ENCODE data around the gene ENOSF1. TPM values are rescaled to one million over a fixed set of nuclear protein-coding genes. Genes with fewer than 3 reads are reported as not detected.
"Not testable (repeated sequence)": the region's sequence is repeated elsewhere in the genome, so short reads cannot be mapped to it uniquely, and the experiment has no call there.

Gene ENOSF1, protein sequence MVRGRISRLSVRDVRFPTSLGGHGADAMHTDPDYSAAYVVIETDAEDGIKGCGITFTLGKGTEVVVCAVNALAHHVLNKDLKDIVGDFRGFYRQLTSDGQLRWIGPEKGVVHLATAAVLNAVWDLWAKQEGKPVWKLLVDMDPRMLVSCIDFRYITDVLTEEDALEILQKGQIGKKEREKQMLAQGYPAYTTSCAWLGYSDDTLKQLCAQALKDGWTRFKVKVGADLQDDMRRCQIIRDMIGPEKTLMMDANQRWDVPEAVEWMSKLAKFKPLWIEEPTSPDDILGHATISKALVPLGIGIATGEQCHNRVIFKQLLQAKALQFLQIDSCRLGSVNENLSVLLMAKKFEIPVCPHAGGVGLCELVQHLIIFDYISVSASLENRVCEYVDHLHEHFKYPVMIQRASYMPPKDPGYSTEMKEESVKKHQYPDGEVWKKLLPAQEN
- 24.4 TPM for total RNA-seq
- long read RNA-seq, partial matches to known transcripts: 3 of 28 reads
- long read RNA-seq, other reads (novel, unspliced or antisense): 21 of 28 reads

DNA sequence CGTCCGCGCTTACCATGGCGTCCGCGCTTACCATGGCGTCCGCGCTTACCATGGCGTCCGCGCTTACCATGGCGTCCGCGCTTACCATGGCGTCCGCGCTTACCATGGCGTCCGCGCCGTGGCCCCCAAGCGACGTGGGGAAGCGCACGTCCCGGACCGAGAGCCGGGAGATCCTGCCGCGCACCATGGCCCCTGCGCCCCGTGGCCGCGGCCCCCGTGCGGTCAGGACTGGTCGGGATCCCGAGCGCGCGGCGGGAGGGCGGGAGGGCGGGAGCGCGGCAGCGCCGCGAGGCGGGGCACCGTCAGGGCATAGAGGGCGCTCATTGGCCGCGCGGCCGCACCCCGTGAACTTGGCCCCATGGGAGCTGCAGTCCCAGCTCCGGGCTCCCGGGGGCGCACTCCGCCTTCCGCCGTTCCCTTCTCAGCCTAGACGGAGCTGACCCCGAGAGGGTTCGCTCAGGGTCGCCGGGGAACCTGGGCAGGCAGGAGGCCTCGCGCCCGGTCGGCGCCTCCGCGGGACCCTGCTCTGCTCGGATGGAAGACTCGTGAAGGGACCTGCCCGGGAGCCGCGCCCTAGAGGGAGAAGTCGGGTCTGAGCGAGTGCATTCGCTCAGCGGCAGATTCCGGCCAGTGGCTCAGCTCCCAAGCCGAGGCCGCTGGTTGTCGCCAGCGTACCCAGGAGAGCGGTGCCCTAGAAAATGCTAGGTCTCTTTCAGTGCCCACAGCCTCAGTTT, at the start of gene ENOSF1:
Gene ENOSF1 (minus strand): TSS at position 230 of the 734 bp plus-strand sequence. CDS start 43 bp downstream, at position 187.
- DNase-seq: peak; percentile 83
- H3K27ac ChIP-seq (replicated peaks): peak within 1 kb of the TSS; percentile 86
- H3K4me1 ChIP-seq: peaks cover 34% of the 10 kb centered on the region
- H3K4me3 ChIP-seq: peak within 1 kb of the TSS; percentile 75
- TF ChIP-seq, protein P1, sequence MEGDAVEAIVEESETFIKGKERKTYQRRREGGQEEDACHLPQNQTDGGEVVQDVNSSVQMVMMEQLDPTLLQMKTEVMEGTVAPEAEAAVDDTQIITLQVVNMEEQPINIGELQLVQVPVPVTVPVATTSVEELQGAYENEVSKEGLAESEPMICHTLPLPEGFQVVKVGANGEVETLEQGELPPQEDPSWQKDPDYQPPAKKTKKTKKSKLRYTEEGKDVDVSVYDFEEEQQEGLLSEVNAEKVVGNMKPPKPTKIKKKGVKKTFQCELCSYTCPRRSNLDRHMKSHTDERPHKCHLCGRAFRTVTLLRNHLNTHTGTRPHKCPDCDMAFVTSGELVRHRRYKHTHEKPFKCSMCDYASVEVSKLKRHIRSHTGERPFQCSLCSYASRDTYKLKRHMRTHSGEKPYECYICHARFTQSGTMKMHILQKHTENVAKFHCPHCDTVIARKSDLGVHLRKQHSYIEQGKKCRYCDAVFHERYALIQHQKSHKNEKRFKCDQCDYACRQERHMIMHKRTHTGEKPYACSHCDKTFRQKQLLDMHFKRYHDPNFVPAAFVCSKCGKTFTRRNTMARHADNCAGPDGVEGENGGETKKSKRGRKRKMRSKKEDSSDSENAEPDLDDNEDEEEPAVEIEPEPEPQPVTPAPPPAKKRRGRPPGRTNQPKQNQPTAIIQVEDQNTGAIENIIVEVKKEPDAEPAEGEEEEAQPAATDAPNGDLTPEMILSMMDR (IDR thresholded peaks at IDR 0.05; ENCODE audit: borderline replicate concordance): peak; percentile 85
- H3K9me3 ChIP-seq (replicated peaks): peaks cover 26% of the 10 kb centered on the region
- intact Hi-C loops (cut with micrococcal nuclease): no loop called here
- no peaks in the 10 kb centered on the region for H3K36me3 ChIP-seq
- H3K27me3 ChIP-seq (ENCODE audit: low read depth): no peaks in the 10 kb centered on the region

DNA sequence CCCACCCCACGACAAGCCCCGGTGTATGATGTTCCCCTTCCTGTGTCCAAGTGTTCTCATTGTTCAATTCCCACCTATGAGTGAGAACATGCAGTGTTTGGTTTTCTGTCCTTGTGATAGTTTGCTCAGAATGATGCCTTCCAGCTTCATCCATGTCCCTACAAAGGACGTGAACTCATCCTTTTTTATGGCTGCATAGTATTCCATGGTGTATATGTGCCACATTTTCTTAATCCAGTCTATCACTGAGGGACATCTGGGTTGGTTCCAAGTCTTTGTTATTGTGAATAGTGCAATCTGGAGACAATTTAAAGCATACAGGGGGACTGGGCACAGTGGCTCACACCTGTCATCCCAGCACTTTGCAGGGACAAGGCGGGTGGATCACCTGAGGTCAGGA, 47.4 kb upstream of the ENOSF1 start:
- H3K4me1 ChIP-seq; DNase-seq; H3K9me3 ChIP-seq (replicated peaks); H3K4me3 ChIP-seq; H3K36me3 ChIP-seq; intact Hi-C loops (cut with micrococcal nuclease); H3K27me3 ChIP-seq (ENCODE audit: low read depth); H3K27ac ChIP-seq (replicated peaks): not testable (repeated sequence)

DNA sequence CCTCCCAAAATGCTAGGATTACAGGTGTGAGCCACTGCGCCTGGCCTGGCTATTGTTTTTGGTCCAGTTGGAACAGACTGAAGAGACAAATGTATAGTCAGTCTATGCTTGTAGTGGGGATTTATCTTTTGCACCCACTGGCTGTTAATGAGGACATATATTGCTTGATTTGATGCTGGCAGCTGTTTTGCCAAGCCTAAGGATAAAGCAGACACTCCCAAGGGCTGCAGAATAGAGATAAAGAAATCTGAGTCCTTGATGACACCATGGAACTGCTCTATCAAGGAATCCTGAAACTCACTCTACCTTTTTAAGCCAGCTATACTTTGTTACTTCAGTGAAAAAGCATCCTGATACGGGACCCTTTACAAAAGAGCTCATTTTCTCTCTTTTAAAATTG, 43.1 kb upstream of the ENOSF1 start:
- Histone ChIP-seq H3K4me1 (no peaks in the 10 kb centered on the region), H3K36me3 (peaks cover 27% of the 10 kb centered on the region), H3K4me3 (no peak overlapping the region), H3K27ac (replicated peaks) (no peak overlapping the region), H3K9me3 (replicated peaks) (peaks cover 4% of the 10 kb centered on the region), H3K27me3 (ENCODE audit: low read depth) (no peaks in the 10 kb centered on the region)
- TF ChIP-seq, protein P1 (IDR thresholded peaks at IDR 0.05; ENCODE audit: borderline replicate concordance): no peak
- no peak for DNase-seq
- intact Hi-C loops (cut with micrococcal nuclease): no loop called here

DNA sequence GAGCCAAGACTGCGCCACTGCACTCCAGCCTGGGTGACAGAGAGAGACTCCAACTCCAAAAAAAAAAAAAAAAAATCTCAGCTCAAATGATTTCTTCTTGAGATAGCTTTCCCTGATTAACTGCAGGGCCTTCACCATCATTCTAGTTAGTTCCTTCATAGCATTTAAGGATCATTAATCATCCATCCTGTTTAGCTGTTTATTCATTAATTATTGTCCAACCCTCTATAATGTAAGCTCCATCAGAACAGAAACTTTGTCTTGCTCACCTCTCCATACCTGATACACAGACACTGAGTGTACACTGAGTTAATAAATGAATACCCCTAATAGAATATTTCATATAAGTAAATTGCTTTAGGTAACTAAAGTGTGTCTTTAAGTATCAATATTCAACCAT, 42.2 kb upstream of the ENOSF1 start:
- no peak for DNase-seq
- intact Hi-C loops (cut with micrococcal nuclease): no loop called here
- no peak overlapping the region for H3K4me3 ChIP-seq
- H3K36me3 ChIP-seq: peaks cover 36% of the 10 kb centered on the region
- no peaks in the 10 kb centered on the region for H3K4me1 ChIP-seq
- TF ChIP-seq, protein P1 (IDR thresholded peaks at IDR 0.05; ENCODE audit: borderline replicate concordance): no peak
- H3K27me3 ChIP-seq (ENCODE audit: low read depth): no peaks in the 10 kb centered on the region
- H3K9me3 ChIP-seq (replicated peaks): no peaks in the 10 kb centered on the region
- no peak overlapping the region for H3K27ac ChIP-seq (replicated peaks)

DNA sequence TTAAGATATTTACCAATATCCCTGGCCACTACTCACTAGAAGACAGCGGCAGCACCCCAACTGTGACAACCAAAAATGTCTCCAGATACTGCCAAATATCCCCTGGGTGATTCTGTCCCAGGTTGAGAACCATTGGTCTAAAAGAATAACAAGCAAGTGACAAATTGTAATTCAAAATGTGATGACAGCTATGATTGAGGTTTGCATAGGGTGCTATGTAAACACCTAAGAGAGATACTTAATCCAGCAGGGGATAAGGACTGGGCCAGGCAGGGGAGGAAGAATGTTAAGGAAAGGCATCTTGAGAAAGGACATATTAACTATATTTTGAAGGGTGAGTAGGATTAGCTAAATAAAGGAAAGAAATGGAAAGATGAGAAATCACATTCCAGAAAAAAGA, 38.0 kb upstream of the ENOSF1 start:
- H3K27ac ChIP-seq (replicated peaks): no peak overlapping the region
- intact Hi-C loops (cut with micrococcal nuclease): no loop called here
- H3K36me3 ChIP-seq: peaks cover 71% of the 10 kb centered on the region
- H3K9me3 ChIP-seq (replicated peaks): no peaks in the 10 kb centered on the region
- DNase-seq: no peak
- no peaks in the 10 kb centered on the region for H3K27me3 ChIP-seq (ENCODE audit: low read depth)
- H3K4me3 ChIP-seq: no peak overlapping the region
- no peaks in the 10 kb centered on the region for H3K4me1 ChIP-seq
- TF ChIP-seq, protein P1 (IDR thresholded peaks at IDR 0.05; ENCODE audit: borderline replicate concordance): no peak
